Putamen (tissue), 1 donor: ENCODE results near the gene MYBPC2.

Experiments
- DNase-seq: peaks from one replicate; pipeline ENCODE4 v3.0.0-alpha.2; 2016; ENCODE audit warnings: low spot score

MYBPC2 gene

GRCh38 chr19:50410109-50410508 lies 22.6 kb upstream of the MYBPC2 start:
- DNase-seq: no peak

- DNase-seq: no peak
Observed at GRCh38 chr19:50412419-50412818, 20.3 kb upstream of the MYBPC2 start.

GRCh38 chr19:50413096-50413495 lies 19.6 kb upstream of the MYBPC2 start:
- no peak for DNase-seq

- DNase-seq: no peak
Observed at GRCh38 chr19:50413531-50413930, 19.2 kb upstream of the MYBPC2 start.

- DNase-seq: no peak
Observed at GRCh38 chr19:50414864-50415660, 17.6 kb upstream of the MYBPC2 start.

GRCh38 chr19:50415661-50416033 lies 17.0 kb upstream of the MYBPC2 start:
- no peak for DNase-seq

- no peak for DNase-seq
Observed at GRCh38 chr19:50416034-50416977, 16.4 kb upstream of the MYBPC2 start.

- no peak for DNase-seq
Observed at GRCh38 chr19:50417111-50418081, 15.3 kb upstream of the MYBPC2 start.

- no peak for DNase-seq
Observed at GRCh38 chr19:50418176-50419021, 14.3 kb upstream of the MYBPC2 start, which contains the start of gene SPIB. TSS of gene SPIB (plus strand) at chr19:50418938. CDS start at chr19:50418963, 25 bp downstream.

- no peak for DNase-seq
Observed at GRCh38 chr19:50419022-50419579, 13.6 kb upstream of the MYBPC2 start.

GRCh38 chr19:50419580-50420035 lies 13.1 kb upstream of the MYBPC2 start:
- no peak for DNase-seq

GRCh38 chr19:50420127-50420526 lies 12.6 kb upstream of the MYBPC2 start:
- DNase-seq: no peak

GRCh38 chr19:50420808-50421207 lies 11.9 kb upstream of the MYBPC2 start:
- DNase-seq: no peak

- DNase-seq: no peak
Observed at GRCh38 chr19:50422397-50423278, 10.1 kb upstream of the MYBPC2 start.

- no peak for DNase-seq
Observed at GRCh38 chr19:50423279-50424113, 9.2 kb upstream of the MYBPC2 start.

GRCh38 chr19:50425581-50425980 lies 7.1 kb upstream of the MYBPC2 start:
- DNase-seq: no peak

- no peak for DNase-seq
Observed at GRCh38 chr19:50427318-50427925, 5.3 kb upstream of the MYBPC2 start.

GRCh38 chr19:50427997-50428425 lies 4.7 kb upstream of the MYBPC2 start:
- peak; percentile 76 for DNase-seq
